ENCODE data around the gene P3H2.

The P3H2 gene

DNA sequence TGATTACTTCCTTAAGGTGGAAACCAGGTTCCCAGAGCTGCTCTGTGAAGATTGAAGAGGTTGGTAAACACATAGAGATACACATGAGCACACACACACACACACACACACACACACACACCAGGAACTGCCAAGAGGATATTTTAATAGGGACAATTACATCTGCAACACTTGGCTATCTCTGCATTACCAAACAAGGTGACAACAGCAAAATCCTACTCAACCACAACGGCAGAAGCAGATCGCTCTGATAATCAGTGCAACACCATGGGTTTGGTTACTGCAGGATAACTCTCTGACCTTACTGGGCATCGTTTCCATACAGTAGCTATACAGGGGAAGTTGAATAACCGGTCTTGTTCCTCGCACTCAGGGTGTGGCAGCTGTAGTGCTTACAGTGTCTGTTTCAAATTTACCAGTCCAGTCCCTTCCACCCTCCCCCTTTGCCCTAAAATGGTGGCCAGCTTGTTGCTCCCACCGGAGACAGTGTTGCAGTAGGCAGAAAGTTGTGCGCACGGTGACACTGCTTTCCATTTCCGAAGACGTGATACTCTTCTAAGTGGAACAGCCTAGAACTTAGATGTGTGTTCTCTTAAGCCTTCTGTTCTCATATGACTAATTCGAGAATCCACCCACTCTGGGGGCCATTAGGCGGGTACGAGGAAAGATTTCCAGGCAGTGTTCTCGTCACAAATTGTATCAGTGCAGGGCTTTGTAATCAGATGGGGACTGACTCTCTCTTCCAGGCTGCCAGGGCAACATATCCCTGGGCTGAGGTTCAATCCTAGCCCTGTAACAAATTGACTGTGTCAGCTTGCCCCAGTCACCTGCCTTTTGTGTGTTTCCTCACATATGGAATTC, 176.2 kb downstream of the P3H2 start:
- no peak for FAIRE-seq

DNA sequence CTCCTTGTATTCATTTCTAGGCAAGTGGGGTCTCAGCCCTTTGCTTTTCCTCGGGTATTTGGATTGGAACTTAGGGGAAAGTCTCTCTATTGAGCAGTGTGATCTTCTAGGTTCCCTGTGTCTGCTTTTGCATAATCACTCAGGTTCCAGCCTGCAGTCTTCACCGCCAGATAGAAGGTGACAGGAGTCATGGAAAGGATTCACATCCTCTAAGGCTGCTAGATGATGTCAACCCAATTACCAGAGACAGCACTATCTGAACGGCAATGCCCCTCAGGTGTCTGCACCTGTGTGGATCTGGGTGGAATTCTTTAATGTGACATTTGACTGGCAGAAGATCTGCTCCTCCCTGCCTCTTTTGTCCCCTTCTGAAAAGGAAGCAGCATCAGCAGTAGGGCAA, 177.7 kb downstream of the P3H2 start:
- FAIRE-seq = no peak

DNA sequence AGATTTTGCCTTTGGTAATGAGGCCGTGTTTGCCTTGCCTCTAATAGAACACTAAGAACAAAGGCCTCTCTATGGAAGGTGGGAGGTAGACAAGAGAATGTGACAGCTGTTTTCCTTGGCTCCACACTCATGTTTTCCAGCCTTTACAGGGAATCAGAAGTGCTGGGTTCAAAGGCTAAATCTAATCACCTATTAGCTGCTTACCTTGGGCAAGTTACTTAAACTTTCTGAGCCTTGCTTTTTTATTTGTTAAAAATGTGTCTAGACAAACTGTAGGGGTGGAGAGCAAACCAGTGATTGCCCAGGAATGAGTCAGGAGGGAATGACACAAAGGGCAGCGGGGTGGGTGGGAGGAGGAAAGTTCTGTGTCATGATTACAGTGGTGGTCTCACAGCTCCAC, 179.0 kb downstream of the P3H2 start:
- FAIRE-seq = no peak

DNA sequence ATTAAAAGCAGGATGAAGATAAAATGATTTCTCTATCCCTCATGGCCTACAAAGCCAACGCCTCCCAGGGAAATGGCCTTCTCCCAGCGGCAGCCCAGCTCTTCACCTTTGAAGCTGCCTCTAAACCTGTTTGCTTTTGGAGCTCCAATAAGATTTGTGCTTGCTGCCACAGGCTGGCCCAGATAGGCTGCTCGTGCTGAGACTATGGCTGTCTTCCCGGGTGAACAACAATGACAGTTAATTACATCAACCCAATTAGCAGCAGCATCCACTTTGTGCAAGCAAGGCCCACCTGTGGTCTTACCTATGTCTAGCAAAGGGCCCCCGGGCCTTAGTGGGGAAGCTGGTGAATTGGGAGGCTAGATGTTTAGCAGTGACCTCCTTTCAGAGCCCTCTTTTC, 179.6 kb downstream of the P3H2 start:
- no peak for FAIRE-seq

DNA sequence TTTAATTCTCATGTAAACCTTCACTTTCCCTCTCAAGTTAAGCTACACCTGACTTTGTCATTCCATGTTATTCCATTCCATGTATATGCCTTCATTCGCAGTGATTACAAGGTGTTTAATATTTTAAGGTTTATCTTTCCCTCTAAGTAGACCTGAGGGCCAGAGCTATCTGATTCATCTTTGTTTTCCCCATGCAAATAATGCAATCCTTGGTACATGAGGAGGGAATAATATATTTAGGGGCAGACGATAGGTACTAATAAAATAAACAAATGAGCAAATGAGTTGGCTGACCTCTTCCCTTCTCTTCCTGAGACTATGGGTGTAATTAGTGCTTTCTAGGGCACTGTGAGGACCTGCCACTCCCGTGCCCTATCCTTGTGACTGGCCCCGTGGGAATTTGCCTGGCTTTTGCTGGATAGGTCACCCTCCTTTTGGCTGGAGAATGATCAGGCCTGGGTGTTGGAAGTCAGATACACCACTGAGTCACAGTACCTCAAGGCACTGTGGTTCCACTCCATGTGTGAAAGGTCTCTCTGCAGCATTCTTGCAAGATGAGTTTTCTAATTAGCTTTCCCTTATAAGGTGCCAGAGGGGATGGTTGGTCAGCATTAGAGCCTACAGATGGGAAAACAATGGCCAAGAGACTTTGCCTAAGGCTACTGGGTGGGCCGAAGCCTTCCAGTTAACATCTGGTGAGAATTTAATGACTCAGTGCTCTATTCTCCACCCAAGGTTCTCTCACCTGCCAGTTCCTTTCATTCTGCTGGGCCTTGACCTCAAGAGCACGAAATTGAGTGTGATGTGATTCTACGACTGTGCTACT, 183.2 kb downstream of the P3H2 start:
- FAIRE-seq = no peak

DNA sequence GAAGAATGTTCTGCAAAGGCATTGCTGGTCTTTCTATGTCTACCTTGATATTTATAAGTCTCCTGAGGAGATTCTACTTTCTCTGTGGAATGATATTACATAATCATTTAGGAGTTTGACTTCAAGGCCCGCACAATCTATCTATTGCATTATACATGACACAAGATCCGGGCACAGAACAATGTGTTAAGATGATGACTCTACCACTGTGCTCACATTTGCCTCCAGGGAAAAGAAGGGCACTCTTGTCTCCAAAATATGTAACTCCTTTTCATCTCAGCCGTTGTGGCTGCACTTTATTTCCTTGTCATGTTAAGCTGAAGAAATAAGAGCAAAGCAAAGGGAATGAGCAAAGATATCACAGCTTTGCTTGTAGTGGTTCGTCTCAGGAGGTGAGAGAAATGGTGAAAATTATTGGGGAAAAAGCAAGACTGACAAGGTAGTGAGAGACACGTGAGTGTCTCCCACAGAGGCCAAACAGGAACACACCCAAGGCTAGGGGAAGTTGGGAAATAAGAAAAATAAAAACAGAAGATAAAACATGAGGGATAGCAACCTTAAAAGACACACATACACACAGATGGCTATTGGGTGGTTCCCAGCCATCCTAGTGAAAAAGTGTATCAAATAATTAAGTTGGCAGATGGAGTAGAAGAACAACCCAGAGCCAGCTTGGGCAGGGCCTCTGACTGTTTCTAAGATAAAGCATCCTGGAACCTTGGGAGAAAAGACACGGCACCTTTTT, 184.3 kb downstream of the P3H2 start:
- FAIRE-seq = no peak

DNA sequence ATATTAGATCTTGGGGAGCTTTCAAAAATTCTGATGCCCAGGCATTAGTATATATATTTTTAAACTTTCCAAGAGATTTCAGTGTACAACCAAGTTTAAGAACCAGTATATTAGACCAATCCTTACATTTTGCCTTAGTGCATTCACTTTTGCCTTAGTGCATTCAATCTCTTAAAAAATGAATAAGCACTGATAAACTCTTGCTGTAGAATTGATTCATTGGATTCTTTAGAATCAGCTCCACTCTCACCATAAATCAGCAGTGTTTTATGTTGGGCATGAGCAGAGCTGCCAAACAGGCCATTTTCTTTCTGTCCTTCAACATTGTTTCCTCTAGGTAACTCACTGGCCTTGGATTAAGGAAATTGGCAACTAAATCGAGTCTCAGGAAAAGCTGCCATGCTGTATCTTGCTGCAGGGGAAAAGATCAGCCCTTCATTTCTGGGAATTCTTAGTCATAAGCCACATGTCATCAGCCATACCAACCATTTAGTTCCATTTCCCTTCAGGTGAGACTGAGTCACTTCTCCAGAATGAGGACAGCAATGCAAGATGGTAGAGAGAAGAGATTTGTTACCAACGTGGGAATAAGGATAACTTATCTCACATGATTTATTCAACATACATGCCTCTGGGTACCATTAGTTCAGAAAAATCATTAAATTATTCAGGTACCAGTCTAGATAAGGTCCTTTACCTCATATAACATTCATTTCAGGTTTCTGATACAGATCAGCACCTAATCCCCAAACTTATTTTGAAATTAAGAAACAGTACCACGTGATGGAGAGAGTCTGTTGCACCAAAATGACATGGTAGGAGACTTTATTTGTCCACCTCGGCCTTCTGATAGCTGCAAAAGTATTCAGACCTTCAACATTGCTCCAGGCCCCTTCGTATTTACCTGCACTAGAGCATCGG, 192.5 kb downstream of the P3H2 start:
- no peak for FAIRE-seq

DNA sequence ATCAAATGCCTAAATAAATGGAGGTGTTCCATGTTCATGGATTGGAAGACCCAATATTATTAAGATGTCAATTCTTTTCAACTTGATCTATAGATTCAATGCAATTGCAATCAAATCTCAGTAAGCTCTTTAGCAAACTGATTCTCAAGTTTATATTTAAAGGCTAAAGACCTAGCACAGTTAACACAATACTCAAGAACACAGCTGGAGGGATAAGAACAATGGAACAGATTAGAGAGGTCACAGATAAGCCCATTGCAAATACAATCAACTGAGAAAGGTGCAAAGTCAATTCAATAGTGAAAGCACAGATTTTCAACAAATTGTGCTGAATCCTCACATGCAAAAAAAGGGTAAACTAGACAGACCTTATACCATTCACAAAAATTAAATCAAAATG, 198.9 kb downstream of the P3H2 start:
- no peak for FAIRE-seq

DNA sequence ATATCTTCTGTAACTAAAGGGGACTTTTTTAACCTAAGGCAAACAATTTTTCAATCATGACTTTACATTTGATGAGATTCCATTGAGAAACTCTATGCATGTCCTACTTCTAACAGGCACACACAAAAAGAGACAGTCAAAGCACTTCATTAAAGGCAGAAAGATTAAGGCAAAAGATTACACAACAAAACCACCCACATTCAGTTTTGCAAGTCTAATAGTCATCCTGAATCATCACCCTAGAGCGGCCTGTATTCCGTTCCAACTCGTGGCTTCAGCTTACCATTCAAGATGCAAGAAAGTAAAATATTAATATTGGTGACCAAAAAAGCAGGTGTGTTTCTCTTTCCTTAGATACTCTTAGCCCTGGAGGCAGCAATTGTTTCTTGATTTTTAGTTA, 205.9 kb downstream of the P3H2 start:
- FAIRE-seq = no peak

DNA sequence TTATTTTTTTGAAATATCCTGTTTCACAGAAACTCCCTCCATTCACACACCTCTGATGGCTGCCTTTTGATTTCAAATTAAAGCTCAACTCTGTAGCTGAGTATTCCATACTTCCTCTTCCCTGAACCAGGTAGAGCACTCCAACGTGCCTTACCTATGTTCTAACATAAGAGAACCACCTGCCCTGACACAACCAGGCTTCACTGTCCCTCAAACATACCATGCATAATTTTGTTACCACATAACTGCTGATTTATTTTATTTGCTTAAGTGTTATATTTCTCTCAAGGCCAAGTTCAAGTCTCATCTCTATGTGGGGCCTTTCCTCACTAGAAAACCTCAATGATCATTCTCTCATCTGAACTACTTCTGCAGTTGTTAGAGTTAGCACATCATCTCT, 209.7 kb downstream of the P3H2 start:
- FAIRE-seq = no peak

DNA sequence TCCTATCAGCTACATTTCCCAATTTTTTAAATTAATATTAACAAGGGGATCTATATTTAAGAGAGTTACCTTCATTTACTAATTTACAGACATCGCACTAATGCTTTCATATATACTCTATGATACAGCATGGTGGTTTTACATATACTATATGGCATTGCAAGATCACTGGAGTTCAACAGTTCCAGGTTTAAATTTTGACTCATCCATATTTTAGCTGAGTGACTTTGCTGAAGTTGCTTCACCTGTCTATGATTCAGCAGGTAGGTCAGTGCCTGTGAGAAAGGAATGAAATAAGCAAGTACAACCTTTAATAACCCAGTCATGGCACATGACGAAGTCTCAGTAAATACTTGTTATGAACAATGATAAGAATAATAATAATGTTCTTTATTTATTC, 211.1 kb downstream of the P3H2 start:
- no peak for FAIRE-seq

DNA sequence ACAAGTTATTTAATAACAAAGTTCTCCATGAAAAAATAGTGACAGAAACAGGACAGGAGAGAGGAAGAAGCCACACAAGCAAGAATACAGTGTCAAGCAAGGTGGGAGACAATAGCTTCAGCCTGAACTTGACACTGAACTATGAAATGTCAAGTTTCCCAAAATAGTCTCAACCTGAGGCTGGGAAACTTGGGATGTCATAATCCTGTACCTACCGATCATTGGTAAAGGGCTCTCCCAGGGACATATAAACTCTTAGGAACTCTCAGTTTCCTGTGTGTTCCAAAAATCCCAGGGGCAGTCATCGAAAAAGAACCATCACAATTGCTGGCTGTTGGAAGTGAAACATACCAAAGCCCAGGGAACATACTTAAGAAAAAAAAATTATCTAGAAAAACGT, 211.6 kb downstream of the P3H2 start:
- no peak for FAIRE-seq

DNA sequence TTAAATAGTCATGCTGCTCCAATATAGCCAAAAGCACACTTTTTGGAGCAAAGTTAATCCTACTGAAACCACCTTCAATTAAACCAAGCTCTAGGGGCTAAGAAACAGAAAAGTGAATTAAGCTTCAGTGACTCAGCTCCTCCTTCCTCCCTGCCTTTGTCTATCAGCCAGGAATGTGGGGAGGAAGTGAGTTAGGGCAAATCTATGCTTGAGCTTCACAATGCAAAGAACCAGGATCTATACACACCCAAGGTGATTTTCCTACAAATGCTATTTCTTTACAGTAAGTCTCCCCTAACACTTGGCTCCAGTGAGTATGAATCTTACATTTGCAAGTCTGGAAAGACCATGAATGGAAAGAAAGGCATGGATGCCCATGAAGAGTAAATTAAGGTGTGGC, 212.1 kb downstream of the P3H2 start:
- FAIRE-seq = no peak

DNA sequence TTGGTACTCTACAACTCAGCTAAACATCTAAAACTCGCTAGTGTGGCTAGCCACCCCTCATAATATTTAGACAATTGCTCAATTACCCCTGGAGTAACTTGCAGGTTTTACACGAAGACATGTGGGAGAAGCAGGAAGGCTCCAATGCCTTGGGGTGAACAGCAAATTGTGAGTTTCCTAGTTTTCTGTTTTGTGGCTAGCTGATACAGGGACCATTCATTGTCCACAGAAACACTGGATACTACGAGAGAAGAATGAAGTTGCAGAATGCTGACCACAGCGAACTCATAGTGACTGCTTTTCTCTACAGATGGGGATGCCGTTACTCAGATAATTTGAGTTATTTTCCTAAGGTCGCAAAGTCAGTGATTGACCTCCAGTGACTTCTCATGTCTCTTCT, 212.9 kb downstream of the P3H2 start:
- no peak for FAIRE-seq
